C4-2B (cell line): ENCODE measurements around the gene LGALS9C.
"Not testable (repeated sequence)": the region's sequence is repeated elsewhere in the genome, so short reads cannot be mapped to it uniquely, and the experiment has no call there.

Source experiments
- CTCF ChIP-seq: fragments of 450-650 bp; conservative IDR thresholded peaks from 2 replicates; pipeline ENCODE4 v1.5.1; 2017; ENCODE audit warnings: mild to moderate bottlenecking
- ZFX ChIP-seq: fragments of 450-650 bp; IDR thresholded peaks from 2 replicates; pipeline ENCODE4 v1.6.1; 2017

- not testable (repeated sequence) for TF ChIP-seq CTCF, ZFX
These were observed 22.5 kb downstream of the LGALS9C start for GRCh38 chr17:18499100-18499499.
